Fibroblast of pulmonary artery (primary cell): ENCODE results near the gene NEDD4L.
"Not testable (repeated sequence)": the region's sequence is repeated elsewhere in the genome, so short reads cannot be mapped to it uniquely, and the experiment has no call there.

Source experiments
- DNase-seq: peaks from one replicate; pipeline ENCODE4 v3.0.0-alpha.2; 2010; ENCODE audit warnings: low read depth
- H3K4me3 ChIP-seq: replicated peaks from 2 replicates; pipeline ENCODE4 v1.5.1; 2011; ENCODE audit warnings: low read depth, mild to moderate bottlenecking, control low read depth, low read length, moderate library complexity
- CTCF ChIP-seq: IDR thresholded peaks from 2 replicates; pipeline ENCODE4 v1.5.1; 2011; ENCODE audit warnings: mild to moderate bottlenecking, control low read depth, low read length, inconsistent platforms; ENCODE audit errors: missing control alignments

NEDD4L gene

GRCh38 chr18:58427321-58427720, 383.3 kb downstream of the NEDD4L start:
- no peak overlapping the region for H3K4me3 ChIP-seq
- TF ChIP-seq CTCF = no peak
- no peak for DNase-seq

GRCh38 chr18:58429442-58429841, 385.4 kb downstream of the NEDD4L start:
- TF ChIP-seq CTCF = no peak
- H3K4me3 ChIP-seq = no peak overlapping the region
- DNase-seq = no peak

GRCh38 chr18:58431215-58431614, 387.2 kb downstream of the NEDD4L start:
- no peak for TF ChIP-seq CTCF
- no peak overlapping the region for H3K4me3 ChIP-seq
- DNase-seq = no peak

GRCh38 chr18:58432050-58432727, 388.2 kb downstream of the NEDD4L start:
- DNase-seq = no peak
- TF ChIP-seq CTCF = no peak
- H3K4me3 ChIP-seq = no peak overlapping the region

GRCh38 chr18:58435221-58436005, 391.4 kb downstream of the NEDD4L start:
- peak; percentile 34 for DNase-seq
- H3K4me3 ChIP-seq = not testable (repeated sequence)

GRCh38 chr18:58438161-58438957, 394.3 kb downstream of the NEDD4L start:
- peak; percentile 29 for DNase-seq
- H3K4me3 ChIP-seq = peak overlapping the region; percentile 29

More at GRCh38 chr18:58438161-58438957, 394.3 kb downstream of the NEDD4L start:
- TF ChIP-seq CTCF = no peak
